Measurements from ENCODE around the gene TREH.

The TREH gene

DNA sequence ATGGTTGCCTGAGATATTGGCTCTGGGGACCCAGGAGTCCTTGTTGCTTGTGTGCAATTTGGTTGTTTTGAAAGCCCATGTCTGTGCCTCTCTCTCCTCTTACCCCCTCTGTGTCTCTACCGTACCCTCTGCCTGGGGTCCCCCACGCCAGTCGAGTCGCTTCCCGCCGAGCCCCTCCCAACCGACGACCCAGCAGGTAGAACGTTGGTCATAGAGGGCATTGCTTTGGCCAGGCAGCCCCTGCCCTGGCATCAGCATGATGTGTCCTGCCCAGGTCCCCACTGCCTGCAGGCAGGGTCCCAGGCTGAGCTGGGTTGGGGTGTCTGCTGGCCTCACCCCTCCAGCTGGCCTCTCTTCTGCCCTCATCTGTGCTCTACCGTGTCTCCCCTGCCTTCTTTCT is 35.0 kb downstream of the TREH start:
- DNase-seq, result no peak

DNA sequence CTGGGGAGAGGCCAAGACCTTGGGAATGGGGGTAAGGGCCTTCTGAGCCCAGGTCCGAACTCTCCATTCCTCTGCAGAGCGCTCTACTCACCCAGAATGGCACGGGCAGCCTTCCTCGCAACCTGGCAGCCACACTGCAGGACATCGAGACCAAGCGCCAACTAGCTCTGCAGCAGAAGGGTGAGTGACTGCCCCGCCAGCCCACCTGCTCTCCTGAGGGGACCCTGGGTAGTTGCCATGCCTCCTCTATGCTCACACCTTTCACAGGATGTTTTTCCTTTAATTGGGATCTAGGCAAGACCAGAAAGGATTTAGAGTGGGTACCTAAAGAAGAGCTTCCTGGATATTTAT is 35.5 kb downstream of the TREH start:
- no peak for DNase-seq

DNA sequence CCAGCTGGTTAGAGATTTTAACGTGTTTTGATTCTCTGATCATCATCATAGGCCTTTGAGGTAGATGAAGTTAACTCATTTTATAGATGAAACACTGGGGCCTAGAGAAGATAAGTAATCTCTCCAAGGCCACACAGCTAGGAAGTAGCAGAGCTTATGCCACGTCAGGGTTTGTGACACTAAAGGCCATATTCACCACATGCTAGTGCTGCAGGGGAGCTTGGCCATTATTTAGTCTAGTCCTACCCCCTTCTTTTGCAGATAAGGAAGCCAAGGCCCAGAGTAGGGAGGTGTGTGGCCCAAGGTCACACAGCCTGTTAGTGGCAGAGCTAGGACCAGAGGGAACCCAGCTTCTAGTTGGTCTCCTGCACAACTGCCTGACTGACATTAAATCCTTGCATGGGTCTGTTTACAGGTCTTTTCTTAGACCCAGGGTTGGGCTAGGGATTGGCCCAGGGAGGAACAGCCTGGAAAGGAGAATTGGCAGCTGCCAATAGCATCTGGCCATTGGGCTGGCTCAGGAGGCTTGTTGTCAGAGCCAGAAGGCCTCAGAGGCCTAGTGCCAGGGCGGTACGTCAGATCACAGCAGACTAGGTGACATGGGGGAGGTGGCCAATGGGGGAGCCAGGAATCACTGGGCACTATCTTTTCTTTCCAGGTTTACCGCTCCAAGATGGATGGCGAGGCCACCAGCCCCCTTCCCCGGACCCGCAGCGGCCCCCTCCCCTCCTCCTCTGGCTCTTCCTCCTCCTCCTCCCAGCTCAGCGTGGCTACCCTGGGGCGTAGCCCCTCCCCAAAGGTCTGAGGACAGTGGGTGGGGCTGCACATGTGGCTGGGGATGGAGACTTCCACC is 36.1 kb downstream of the TREH start:
- DNase-seq, result no peak

DNA sequence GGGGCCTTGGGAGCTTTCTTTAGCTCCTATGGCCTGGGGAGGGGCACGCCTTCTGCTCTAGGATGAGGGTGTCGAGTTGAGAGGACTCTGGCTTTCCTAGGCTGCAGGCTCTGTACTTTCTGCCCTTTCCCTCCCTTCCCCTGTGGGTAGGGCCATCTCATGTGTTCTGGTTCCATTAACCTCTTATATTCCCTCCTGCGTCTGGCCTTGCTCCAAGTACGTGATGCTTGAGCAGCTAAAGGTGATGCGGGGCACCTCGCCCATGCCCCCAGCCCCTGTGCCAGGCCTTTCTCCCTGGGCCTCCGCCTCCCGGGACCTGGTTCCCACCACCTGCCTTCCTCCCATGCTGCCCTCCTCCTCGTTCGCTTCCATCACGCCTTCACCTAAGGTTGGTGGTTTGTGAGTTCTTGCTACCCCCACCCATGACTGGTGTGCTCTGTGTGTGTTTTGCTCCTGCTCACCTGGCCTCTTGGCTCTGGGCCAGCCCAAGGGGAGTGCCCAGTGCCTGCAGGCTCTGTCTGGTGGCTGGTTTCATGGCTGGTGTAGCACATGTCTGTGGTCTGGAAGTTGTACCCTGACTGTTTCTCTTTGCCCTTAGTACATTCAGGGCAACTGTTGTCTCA is 37.9 kb downstream of the TREH start:
- DNase-seq, result no peak

DNA sequence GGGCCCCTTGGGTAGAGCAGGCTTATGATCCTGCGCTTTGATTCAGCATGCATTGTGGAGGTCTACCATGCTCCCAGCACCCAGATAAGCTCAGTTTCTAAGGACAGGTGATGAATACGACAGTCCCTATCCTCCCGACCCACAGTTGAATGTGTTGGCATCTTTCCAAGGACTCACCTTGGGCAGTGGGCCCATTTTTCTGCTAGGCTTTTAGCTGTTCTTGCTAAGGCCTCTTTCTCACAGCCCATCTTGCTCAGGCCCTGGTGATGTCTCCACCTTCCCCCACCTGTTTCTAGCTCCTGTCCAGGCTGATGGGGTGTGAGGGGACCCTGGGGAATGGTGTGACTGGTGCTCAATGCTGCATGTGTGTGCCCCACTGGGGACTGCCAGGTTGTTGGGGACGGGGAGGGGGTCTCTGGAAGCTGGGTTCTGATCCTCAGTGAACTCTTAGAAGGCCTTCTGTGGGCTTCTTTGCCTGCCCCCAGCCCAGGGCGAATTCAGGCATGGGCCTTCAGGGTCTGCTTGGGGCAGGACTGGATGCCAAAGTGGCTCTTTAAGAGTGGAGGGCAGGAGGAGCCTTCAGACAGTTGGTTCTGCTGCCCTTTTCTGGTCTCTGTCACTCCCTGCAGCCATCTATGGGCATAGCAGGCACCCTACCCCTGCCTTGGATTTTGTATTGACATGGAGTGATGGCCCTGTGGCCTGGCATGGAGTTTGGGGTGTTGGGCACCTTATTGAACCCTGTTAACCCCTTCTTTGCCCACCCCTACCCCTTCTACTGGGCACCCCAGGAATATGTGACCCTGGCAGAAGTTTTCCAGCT is 38.9 kb downstream of the TREH start:
- no peak for DNase-seq

DNA sequence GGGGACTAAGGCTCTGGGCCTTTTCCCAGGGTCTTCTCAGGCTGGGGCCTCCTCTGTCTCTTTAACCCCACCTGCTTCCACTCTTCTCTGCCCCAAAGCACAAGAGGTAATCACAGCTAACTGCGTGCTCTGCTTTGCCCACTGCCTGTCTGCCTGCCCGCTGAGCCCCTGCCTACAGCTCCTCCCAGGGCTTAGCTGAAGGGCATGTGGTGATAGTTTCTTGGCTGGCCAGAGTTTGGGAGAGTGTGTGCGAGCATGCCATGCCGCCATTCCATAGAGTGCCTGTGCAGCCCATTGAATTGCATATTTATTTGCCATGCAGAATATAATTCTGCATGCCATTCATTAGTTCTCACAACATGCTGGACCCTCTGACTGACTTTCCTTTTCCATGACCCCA is 39.6 kb downstream of the TREH start:
- no peak for DNase-seq

DNA sequence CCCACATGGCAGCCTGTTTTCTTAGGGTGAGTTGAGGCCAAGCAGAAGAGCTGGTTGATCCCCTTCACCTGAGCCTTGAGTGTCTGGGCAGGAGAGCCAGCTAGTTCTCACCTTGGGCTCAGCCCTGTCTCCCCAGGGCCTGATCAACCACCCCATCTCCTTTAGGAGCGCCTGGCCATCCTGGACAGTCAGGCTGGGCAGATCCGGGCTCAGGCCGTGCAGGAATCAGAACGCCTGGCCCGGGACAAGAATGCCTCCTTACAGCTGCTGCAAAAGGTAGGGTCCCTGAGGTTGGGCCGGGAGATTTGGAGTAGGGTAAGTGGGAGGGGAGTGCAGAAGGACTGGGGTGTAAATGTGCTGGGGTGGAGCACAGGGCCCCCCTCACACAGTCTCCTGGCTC is 40.7 kb downstream of the TREH start:
- DNase-seq, result no peak

DNA sequence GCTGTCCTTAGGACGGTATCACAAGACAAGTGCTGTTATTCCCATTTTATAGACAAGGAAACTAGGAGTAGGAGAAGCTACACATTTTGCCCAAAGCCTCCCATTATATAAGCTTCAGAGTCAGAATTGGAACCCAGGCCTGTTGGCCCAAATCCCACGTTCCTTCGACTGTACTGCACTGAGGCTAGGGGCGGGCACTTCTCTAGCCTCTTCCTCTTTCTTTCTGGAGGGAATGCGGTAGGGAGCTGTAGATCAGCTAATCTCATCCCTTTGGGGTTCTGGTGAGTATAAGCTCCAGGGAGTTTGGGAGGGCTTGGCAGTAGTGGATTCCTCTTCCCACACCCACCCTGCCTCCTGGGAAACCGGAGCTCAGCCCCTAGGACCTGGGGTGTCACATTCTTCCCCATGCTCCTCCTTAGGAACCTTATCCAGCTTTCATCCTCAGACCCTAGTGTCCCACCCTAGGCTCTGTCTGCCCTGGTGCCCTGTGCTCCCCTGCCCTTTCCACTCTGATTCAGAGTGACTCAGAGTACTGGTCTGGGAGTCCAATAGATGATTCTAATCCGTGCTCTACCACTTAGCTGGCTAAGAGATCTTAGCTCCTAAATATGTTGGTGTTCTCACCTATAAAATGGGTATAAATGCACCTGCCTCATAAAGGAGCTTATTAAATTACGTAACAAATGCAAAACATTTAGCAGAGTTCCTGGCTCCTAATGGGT is 42.7 kb downstream of the TREH start:
- DNase-seq, result no peak

DNA sequence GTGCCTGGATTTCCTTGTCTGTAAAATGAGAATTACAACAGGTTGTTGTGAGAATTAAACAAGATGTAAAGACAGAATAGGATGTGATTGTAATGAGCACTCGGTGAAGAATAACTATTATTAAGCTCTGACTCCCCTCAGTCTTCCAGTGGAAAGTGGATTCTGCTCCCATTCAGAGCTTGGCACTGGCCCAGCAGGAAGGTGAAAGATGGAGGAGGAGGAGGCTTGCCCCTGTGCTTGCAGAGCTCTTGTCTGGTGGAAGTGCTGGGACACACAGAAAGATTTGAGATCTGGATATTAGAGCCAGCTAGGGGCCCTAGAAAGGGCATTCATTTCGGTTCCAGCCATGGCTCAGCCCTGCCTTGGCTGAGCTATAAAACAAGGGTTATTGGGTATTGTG is 43.8 kb downstream of the TREH start:
- no peak for DNase-seq

DNA sequence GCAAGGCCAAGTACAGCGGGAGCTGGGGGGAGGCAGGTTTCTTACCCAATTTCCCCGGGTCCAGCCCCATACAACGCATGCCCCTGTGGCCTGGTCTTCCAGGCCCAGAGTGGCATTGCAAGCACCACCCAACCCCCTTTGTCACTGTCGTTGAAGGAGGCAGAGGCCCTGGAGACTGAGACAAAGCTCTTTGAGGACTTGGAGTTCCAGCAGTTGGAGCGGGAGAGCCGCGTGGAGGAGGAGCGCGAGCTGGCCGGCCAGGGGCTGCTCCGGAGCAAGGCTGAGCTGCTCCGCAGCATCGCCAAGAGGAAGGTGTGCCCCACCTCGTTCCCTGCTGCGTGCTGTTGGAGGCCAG is 44.2 kb downstream of the TREH start:
- DNase-seq, result no peak

DNA sequence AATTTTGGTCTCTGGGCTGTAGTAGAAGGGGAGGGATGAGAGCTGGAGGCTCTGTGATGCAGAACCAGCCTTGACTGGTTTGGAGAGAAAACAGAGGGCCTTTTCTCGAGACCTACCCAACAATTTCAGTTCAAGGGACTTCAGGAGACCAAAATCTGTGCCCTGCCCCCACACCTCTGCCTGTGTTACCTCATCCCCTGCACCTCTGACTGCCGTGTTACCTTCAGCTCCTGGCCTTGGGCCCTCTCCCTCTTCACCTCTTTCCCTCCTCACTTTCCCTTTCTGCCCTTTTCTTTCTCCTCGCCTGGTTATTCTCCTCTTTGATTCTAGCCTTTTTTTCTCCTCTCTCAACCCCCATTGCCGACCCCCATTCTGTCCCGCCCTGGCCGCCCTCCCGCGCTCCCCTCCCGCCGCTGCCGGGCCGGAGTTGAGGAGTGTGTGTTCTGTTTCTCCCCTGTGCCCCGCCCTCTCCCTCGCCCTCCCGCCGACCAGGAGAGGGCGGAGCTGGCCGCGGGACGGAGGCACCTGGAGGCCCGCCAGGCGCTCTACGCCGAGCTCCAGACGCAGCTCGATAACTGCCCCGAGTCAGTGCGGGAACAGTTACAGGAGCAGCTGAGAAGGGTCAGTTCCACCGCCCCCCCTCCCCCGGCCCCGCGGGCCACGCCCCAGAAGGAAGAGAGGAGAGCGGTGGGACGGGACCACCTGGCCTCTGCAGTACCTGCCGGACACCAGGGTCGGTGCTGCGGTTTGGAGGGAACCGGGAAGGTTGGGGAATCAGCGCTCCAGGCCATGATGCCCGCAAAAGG is 44.8 kb downstream of the TREH start:
- no peak for DNase-seq

DNA sequence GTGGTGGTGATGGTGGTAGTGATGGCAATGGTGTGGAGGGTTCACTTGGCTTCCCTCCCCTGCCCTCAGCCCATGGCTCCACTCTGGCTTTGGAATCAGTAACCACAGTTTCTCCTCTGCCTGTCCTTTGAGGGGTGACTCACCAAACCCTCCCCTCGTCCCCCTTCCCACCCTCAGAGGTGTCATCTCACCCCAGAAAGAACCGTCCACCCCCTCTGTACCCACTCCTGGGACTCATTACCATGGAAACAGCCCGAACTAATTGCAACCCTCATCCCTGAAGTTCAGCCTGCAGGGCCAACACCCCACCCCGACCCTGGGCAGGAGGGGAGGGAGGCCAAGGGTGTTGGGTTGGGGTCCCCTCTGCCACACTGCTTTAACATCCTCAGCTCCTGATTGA is 45.5 kb downstream of the TREH start:
- DNase-seq, result no peak

DNA sequence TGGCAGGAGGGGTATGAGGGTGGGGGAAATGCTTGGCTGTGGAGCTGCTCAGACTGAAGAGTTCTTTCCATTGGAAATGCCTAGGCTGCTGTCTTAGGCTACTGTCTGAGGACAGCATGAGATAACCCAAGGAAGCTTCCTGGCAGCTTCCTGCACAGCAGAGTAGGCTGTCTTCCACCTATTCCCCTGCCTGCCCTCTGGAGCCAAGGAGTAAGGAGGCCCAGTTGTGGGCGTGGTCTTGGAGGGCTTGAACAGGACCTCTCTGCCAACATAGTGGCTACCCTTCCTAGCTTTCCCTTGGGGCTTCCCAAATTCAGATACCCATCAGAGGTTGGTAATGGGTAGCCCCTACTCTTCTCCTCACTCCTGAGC is 46.1 kb downstream of the TREH start:
- no peak for DNase-seq

DNA sequence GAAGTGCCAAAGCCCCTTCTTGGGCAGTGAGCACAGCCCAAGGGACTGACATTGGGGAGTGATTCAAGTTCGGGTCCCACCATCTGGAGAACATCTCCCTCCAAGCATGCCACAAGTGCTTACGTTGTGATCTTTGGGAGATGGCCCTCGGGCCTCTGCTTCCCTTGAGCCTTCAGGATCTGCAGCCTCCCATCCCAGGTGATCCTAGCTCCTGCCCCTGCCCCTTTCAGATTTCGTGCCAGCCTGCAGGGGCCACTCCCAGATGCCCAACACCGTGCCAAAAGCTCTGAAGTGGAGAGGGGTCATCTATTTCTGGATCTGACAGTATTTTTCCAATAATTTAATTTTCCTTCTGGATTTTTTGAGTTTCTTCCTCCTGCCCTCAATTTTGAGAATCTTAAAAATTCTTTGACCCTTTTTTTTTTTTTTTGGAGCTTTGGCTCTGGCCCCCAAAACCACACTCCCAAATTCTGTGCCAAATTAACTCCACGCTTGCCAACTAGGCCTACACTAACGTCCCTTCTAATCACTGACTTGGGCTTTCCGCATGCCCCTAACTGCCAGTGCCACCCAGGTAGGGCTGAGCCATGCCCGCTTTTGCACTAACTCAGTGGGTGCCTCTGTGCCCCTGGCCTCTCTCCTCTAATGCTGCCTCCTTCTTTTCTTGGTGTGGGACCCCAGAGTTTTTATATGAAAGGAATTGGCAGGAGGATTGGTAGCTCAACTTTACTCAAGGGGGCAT is 46.7 kb downstream of the TREH start:
- no peak for DNase-seq

DNA sequence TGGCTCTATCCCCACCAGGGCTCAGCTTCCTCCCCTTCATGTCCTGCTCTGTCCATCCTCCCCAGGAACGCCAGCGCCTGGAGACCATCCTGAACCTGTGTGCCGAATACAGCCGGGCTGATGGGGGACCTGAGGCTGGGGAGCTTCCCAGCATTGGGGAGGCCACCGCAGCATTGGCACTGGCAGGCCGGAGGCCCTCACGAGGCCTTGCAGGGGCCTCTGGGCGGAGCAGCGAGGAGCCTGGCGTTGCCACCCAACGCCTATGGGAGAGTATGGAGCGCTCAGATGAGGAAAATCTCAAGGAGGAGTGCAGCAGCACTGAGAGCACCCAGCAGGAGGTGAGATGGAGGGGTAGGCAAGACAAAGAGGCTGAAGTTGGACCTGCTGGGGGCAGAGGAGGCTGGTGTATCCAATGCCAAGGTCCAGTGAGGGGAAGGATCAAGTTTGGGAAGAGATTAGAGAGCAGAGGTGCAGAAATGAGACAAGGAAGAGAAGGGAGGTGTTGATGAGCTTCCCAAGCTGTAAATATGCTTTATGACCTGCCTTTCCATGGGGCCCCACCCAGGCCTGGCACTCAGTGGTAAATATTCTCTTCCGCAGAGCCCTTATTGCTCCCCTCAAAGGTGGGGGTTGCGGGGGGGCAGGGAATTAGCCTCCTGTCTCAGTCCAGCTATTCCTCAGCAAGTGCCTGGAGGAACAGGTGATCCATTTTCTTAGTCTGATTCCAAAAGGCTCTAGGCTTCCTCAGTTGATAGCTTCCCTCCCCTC is 48.1 kb downstream of the TREH start:
- DNase-seq, result no peak

DNA sequence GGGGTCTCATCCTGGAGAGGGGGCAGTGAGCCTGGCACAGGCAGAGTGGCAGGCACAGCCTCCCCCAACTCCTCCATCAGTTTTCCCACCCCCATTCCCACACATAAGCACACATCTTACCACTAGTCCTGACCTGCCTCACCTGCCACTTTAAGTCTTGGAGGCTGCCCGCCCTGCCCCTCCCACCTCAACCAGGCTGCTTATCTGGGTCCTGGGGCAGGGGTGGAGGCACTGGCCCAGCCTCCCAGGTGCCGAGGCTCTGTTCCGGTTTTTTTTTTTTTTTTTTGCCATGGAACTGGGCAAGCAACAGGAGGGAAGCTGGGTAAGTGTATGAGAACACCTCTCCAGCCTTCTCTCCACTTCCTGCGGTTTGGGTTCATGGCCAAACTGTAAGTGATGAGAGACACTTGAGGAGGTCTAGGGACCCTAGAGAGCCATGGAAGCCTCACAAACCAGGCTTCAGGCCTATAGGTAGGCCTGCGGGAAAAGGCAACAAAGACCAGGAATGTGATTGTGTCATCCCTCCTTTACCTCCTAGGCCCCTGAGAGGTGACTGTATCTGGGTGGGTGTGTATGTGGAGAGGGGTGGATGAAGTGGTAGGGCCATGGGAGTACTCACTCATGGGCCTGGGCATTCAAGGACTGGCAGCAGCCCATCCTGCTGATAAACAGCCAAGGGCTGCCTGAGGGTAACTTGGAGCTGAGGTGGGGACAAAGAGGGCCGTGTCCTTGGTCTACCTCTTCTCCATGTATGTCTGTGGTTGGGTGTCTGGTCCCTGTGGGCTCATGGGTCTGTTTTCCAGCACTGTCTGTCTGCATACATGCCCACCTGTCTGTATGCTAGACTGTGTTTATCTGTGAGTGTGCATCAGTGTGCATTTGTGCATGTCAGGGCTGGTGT is 49.4 kb downstream of the TREH start:
- no peak for DNase-seq

DNA sequence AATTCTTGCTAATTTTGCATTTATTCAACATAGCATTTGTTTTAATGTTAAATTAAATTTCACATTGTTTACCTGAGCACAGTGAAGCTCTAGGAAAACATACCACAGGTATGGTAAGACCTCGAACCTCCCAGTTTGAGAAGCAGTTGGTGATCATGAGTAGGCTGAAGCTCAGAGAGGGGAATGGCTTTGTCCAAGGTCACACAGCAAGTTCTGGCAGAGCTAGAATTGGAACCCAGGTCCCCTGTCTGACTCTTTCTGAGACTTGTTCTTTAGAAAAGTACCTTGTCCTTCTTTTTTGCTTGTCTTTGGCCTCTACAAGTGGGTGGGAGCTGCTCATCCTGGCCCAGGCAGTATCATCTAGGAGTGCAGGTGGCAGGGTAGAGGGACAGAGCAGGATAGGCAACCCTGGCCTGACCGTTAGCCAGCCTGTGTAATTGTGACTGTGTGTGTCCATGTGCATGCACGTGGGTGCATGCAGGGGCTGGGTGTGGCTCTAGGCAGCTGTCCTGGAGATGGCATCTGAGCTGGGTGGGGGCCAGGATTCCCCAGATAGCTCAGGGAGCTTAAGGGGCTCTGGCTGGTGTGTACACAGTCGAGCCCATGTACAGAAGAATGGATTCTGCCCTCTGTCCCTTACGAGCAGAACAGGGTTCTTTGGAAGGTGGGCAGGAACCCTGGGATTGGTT is 50.4 kb downstream of the TREH start:
- no peak for DNase-seq

DNA sequence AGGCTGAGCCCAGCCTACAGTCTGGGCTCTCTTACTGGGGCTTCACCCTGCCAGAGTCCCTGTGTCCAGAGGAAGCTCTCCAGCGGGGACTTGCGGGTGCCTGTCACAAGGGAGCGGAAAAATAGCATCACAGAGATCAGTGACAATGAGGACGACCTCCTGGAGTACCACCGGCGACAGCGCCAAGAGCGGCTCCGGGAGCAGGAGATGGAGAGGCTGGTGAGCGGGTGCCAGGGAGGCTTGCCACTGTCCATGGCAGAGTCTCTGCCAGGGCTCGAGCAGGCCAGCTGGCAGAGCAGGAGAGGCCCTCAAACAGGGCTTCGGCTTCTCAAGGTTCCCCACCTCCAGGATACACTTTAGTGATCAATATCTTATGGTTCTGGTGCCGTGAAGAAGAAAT is 51.0 kb downstream of the TREH start:
- no peak for DNase-seq

DNA sequence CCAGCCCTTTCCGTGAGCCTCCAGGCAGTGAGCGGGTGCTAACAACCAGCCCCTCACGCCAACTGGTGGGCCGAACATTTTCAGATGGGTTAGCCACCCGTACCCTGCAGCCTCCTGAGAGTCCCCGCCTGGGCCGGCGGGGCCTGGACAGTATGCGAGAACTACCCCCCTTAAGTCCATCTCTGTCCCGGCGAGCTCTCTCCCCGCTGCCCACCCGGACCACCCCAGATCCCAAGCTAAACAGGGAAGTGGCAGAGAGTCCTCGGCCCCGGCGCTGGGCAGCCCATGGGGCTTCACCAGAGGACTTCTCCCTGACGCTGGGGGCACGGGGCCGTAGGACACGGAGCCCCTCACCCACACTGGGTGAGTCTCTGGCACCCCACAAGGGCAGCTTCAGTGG is 51.4 kb downstream of the TREH start:
- DNase-seq, result no peak

Data from CD4-positive, alpha-beta T cell treated with Interleukin-15 for 1 hour (primary cell).